PC-9 (cell line): ENCODE data around the gene RHOBTB3.
"Not testable (repeated sequence)": the region's sequence is repeated elsewhere in the genome, so short reads cannot be mapped to it uniquely, and the experiment has no call there.

Source experiments
- EZH2 ChIP-seq: fragments of 200-600 bp; sonication (generic); IDR thresholded peaks from 2 replicates; pipeline ENCODE4 v1.8.0; 2017; ENCODE audit warnings: antibody characterized with exemption, low read depth
- TF ChIP-seq, protein P1 (sequence below): fragments of 200-600 bp; sonication (generic); conservative IDR thresholded peaks from 2 replicates; pipeline ENCODE4 v1.6.1; 2017; ENCODE audit warnings: mixed run types, antibody characterized with exemption, mild to moderate bottlenecking, moderate library complexity

DNA sequence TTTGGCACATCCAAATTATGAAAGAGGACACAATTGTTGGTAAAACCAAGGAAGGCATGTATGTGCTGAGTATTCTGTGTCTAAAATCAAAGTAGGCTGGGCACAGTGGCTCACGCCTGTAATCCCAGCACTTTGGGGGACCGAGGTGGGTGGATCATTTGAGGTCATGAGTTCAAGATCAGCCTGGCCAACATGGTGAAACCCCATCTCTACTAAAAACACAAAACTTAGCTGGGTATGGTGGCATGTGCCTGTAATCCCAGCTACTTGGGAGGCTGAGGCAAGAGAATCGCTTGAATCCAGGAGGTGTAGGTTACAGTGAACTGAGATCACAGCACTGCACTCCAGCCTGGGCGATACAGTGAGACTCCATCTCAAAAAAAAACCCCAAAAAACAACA lies 105.8 kb downstream of the RHOBTB3 start:
- TF ChIP-seq, protein P1, sequence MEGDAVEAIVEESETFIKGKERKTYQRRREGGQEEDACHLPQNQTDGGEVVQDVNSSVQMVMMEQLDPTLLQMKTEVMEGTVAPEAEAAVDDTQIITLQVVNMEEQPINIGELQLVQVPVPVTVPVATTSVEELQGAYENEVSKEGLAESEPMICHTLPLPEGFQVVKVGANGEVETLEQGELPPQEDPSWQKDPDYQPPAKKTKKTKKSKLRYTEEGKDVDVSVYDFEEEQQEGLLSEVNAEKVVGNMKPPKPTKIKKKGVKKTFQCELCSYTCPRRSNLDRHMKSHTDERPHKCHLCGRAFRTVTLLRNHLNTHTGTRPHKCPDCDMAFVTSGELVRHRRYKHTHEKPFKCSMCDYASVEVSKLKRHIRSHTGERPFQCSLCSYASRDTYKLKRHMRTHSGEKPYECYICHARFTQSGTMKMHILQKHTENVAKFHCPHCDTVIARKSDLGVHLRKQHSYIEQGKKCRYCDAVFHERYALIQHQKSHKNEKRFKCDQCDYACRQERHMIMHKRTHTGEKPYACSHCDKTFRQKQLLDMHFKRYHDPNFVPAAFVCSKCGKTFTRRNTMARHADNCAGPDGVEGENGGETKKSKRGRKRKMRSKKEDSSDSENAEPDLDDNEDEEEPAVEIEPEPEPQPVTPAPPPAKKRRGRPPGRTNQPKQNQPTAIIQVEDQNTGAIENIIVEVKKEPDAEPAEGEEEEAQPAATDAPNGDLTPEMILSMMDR: not testable (repeated sequence)
- TF ChIP-seq EZH2: not testable (repeated sequence)
